ENCODE measurements around the gene NECAP2.
"Not testable (repeated sequence)": the region's sequence is repeated elsewhere in the genome, so short reads cannot be mapped to it uniquely, and the experiment has no call there.

The NECAP2 gene

DNA sequence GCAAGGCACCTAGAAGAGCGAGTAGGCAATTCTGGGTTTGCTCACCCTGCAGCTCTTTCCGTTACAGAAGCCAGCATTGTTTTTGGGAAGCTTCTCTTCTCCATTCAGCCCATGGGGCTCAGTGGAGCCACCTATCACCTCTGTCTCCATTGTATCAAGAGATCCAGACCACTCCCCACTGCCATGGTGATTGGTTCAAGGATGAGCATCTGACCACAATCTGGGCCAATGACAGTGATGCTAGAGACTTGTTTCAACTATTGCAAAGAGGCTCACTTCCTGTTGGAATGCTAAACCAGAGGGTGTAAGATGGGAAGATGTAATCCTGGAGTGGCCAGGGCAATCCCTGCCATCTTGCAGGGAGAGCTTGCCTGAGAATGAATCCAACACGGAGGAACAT lies 9.9 kb upstream of the NECAP2 start:
- no peak for DNase-seq

DNA sequence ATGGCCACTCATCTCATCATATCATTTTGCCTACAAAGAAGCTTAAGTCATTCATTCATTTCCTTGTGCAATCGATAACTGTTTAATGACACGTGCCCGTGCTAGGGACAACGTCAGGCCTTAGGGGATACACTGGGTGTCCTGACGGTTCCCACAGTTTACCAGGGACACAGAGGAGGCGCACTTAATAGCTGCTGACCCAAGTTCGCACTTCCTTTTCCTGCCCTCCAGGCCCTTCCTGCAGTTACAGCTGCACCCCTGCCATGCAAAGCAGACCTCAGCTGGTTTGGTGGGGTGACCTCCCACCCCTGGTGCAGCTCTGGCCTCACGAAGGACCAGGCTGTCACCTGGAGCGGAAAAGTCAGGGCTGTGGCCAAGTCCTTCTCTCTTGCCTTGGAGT lies 7.5 kb upstream of the NECAP2 start:
- no peak for DNase-seq

GRCh38 chr1:16434007-16434406 lies 6.5 kb upstream of the NECAP2 start:
- DNase-seq = no peak

- no peak for DNase-seq
Measured at GRCh38 chr1:16434501-16434900, 6.0 kb upstream of the NECAP2 start.

DNA sequence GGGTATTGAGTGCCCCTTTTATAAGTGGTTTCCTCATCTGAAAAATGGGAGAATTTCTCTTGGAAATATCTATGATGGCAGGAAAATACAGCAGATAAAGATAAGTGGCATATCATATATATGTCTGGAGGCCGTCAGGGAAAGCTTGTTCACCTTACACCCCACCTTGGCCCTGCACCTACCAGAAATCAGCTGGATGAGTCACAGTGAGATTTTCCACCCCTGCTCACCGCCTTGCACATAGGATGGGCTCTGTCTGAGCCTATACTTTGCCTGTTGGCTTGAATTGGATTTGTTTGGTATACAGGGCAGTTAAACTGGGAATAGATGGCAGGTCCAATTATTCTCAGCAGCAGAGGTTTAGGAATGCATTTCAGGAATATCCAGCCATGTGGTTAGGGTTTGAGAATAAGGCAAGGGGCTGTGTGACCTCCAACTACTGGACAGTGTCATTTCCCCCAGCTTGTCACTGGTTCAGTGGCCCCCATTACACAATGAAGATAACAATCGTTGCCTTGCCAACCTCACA lies 3.5 kb upstream of the NECAP2 start, which contains the start of gene SPATA21:
TSS of gene SPATA21 (minus strand) at position 479 of the 529 bp plus-strand sequence. CDS start 6,053 bp downstream, outside the sequence.
- DNase-seq = no peak

DNA sequence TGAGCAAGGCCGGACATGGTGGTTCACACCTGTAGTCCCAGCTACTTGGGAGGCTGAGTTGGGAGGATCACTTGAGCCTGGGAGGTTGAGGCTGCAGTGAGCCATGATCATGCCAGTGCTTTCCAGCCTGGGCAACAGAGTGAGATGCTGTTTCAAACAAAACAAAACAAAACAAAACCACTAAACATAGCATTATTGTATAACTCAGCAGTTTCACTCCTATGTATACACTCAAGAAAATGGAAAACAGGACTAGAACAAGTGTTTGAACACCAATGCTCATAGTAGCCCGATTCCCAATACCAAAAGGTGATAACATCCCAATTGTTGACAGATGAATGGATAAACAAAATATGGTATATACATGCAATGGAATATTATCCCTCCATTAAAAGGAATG lies 2.0 kb upstream of the NECAP2 start:
- DNase-seq = no peak

DNA sequence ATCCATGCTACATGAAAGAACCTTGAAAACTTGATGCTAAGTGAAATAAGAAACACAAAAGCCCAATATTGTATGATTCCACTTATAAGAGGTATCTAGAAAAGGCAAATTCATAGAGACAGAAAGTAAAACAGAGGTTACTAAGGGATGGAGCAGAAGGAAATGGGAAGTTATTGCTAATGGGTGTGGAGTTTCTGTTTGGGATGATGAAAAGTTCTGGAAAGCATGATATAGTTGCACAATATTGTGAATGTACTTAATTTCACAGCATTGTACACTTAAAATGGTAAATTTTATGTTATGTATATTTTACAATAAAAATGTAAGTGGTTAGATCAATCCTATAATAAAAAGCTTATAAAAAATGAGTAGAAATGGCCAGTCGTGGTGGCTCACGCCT lies 1.6 kb upstream of the NECAP2 start:
- DNase-seq = no peak

DNA sequence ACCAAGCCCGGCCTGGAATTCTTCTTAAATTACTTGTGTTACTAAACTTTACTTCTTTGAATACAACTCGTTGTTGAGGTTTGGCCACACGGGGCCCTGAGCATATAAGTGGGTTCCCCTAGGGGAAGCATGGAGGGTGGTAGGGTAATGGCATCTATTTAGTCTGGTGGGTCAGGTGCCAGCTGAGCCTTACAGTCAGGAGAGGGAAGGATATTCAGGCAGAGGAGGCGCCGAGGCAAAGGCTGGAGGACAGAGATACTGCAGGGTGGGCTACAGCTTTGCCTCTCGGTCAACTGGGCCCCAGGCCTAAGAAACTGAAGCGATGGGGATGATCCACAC lies 424 bp upstream of the NECAP2 start:
- DNase-seq = no peak

- no peak for DNase-seq
Measured at GRCh38 chr1:16441282-16441665, 750 bp downstream of the NECAP2 start.

DNA sequence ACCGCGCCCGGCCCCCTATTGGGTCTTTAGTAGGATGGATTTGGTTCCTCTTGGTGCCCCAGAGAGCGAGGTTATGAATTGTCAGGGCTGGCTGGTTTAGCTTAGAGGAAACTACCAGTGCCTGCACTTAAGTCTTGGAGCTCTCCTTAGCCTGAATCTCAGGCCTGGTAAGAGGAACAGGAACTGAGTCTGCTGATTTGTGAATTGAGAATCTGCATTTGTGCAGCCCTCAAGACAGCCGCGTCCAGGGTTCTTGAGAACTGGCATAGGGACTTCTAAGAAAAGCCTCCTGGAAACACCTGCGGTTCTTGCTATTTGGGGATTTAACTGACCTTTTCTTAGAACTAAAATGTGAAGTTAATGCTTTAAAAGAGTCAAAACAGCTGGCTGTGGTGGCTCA lies 1.7 kb downstream of the NECAP2 start:
- no peak for DNase-seq

DNA sequence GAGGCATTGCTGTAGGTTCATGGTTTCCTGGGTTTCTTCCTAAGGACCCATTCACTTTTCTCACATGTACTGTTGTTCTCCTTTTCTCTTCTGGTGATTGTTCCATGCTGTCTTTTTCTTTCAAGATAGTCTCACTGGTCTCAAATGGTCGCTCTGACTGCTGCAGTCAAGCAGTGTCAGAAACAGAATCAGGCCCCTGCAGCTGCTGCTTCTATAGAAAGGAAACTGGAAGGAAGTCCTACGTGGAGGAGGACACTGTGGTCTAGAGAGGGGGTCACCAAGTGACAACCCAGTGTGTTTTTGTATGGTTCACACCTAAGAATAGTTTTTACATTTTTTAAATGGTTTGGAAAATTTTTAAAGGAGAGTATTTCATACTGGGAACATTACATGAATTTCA lies 2.4 kb downstream of the NECAP2 start:
- no peak for DNase-seq

DNA sequence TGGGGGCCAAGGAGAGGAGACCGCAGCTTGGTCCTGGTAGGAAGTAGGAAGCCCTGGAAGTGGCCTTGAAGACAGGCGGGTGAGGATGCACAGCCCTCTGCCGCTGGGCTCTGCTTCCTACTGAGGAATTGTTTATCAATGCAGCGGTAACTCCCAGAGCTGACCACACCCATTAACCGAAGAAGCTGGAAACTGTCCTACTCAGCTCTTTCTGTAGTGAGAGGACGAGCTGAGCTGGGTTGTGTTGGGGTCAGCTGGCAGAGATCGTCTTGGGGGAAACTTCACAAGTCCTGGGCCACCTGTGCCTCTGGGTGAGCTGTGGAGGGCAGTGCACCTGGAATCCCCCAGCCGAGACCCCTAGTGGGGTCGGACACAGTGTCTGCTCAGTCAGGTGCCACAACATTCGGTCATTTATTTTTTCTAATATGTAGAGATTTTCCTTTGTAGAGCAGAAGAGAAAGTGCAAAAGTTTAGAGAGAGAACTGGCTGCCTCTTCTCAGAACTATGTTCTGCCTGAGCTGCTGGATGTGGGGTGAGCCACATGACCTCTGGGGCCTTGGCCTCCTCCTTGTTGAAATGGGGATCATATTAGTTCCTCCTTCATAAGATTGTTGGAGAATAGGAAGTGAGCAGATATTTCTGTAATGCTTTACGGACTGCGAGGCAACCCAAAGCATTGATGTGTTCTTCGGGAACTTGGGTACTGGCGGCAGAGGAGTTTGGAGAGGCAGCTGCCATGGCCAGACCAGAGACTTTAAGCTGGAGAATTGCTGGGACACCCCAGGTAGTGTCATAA lies 3.6 kb downstream of the NECAP2 start:
- no peak for DNase-seq

- DNase-seq = no peak
Measured at GRCh38 chr1:16445052-16445451, 4.5 kb downstream of the NECAP2 start.

- no peak for DNase-seq
Measured at GRCh38 chr1:16446116-16446515, 5.6 kb downstream of the NECAP2 start.

DNA sequence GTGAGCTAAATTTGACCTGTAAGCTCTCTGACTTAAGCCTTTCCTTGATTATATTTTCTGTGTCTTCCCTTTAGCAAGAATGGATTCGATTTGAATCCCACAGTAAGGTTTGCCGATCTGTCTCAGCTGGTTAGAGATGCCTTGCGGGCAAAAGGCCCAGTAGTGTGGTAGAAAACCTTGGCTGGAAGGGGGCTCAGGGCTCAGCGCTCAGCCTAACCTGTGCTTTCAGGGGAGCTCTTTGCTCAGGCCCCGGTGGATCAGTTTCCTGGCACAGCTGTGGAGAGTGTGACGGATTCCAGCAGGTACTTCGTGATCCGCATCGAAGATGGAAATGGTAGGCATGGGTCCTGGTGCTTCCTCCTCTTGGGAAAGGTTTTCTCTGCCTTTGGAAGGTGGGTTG lies 7.1 kb downstream of the NECAP2 start:
- DNase-seq = no peak

DNA sequence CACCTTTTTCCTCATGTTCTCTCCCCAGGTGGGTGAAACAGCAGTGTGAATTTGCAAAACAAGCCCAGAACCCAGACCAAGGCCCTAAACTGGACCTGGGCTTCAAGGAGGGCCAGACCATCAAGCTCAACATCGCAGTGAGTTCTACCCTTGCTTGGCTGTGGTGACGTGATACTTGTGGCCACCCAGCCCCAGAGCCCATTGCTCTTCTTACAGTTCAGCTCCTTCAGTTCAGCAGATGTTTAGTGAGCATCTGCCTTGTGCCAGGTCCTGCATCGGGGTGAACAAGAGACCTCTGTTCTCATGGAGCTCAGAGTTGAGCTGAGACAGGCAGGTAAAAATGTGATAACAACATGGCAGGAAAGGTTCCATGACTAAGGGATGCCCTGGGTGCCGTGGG lies 8.5 kb downstream of the NECAP2 start:
- DNase-seq = no peak

DNA sequence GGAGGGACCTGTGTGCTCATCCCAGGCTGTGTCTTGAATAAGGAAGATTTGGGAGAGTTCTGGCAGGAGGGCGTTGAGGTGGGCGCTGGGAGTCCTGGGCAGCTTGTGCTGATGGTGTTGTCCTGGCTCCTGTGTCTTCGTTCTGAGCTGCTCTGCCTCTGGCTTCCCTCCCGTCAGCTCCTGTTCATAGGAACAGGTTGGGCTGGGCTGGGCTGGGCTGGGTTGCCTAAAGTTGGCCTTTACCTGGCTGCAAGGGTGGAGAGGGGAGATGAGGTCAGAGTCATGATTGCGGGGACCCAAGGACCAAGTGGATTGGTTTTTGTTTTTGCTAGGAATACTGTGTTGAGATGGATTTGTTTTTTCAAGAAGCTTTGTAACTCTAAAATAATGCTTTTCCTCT lies 9.1 kb downstream of the NECAP2 start:
- no peak for DNase-seq

DNA sequence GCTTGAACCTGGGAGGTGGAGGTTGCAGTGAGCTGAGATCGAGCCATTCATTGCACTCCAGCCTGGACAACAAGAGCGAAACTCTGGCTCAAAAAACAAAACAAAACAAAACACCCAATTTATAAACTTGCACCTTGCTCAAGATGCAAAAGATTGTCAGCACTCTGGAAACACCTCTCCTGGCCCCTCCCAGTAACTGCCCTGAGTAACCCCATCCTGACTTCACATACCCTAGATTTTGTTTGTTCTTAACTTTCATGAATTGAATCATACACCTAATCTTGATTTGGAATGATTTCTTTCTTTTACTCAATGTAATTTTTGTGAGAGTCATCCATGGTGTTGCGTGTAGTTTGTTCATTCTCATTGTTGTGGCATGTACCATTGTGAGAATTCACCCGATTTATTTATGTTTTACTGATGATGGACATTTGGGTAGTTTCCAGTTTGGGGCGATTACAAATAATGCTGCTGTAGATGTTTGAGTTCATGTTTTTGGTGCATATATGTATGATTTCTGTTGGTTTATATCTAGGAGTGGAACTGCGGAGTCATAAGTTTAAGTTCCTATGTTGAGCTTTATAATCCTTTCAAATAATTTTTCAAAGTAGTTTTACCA lies 10.4 kb downstream of the NECAP2 start:
- DNase-seq = no peak

- DNase-seq = no peak
Measured at GRCh38 chr1:16451841-16452528, 11.5 kb downstream of the NECAP2 start.

GRCh38 chr1:16454909-16455308 lies 14.4 kb downstream of the NECAP2 start:
- DNase-seq = not testable (repeated sequence)

- DNase-seq = not testable (repeated sequence)
Measured at GRCh38 chr1:16456151-16456550, 15.6 kb downstream of the NECAP2 start.

- DNase-seq = no peak
Measured at GRCh38 chr1:16458831-16459230, 18.3 kb downstream of the NECAP2 start.

- DNase-seq = no peak
Measured at GRCh38 chr1:16459352-16459925, 18.9 kb downstream of the NECAP2 start.

DNA sequence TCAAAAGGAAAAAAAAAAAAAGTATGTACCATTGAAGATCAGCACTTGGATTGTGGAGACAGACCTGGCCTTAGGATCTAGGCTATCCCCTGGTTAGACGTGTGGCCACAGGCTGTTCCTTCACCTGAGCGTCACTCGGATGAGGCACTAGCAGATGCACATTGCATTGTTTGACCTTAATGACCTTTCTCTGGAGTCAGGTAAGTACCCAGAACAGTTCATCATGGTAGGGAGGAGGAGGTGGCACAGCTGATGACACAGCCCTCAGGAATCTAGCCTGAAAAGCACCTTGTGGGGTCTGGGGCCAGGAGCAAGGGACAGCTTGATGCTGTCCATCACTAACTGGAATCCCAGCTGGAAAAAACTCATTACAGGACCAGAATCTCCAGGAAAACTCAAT lies 21.2 kb downstream of the NECAP2 start:
- no peak for DNase-seq
